HL-60/S4 treated with retinoic acid at 250 ng/mL for 4 days and 3 days (cell line): ENCODE measurements around the gene GPATCH2L.

Source experiments
- in situ Hi-C: fragments of 300-500 bp; cut with MboI; formaldehyde crosslinking; loops from 2 replicates; pipeline ENCODE4 v1.7.0; 2022; ENCODE audit warnings: low sequenced_read_pairs

The GPATCH2L gene

DNA sequence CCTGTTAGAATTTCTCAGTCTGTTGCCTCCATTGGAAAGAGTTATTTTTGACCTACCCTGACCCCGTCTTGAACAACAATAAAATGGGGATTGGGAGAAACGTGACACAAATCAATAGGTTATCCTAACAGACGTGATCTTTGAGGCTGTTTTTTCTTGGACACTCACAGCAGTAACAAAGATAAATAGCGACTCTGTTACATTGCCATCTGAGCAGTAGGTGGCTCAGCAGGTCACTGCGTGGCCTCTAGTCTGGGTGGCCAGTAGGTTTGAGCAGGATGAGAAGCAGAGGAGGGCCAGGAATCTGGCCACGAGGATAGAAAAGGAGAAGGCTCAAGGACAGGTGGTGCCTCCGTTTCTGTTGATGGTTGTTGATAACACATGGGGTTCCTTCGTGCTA, 101.4 kb downstream of the GPATCH2L start:
- in situ Hi-C loops = no loop called here

DNA sequence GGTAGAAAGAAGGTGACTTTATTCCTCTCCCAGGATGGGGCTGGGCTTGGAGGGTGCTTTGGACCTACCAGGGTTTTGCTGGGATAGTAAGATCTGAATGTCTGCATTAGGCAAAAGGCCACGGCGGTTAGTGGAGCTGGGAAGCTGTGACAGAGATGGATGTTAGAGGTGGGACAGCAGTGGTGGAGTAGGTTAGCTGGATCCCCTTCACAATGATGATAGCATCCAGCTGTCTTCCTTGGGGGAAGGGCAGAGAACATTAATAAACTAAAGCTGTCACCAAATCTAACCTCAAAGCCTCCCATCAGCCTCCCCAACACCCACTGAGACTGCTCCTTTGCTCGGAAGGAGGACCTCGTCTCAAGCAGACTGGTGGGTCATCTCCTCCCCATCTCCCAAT, 104.8 kb downstream of the GPATCH2L start:
- in situ Hi-C loops = no loop called here

DNA sequence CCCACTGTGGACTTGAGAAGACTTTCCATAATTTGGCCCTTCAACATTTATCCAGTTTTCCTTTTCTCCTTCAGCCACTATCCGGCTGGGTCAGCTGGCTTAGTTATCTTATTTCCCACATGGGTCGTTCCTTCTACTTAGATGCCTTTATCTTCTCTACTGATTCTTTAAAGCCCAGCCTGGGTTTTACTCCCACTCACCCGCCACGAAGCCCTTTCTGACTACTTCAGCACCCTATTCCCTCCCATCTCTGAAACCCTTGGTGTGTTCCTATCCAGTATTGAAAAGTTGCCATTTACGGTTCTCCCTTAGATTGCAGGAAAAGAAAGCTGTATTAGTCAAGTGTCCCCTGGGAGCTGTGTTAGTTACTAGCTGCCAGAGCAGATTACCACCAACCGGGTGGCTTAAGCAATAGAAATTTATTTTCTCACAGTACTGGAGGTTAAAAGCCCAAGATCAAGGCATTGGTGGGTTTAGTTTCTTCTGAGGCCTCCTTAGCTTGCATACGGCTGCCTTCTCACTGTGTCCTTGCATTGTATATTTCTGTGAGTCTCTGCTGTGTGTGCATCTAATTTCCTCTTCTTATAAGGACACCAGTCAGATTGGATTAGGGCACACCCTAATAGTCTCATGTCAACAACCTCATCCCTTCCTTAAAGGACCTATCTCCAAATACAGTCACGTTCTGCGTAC, 105.5 kb downstream of the GPATCH2L start:
- in situ Hi-C loops = no loop called here

DNA sequence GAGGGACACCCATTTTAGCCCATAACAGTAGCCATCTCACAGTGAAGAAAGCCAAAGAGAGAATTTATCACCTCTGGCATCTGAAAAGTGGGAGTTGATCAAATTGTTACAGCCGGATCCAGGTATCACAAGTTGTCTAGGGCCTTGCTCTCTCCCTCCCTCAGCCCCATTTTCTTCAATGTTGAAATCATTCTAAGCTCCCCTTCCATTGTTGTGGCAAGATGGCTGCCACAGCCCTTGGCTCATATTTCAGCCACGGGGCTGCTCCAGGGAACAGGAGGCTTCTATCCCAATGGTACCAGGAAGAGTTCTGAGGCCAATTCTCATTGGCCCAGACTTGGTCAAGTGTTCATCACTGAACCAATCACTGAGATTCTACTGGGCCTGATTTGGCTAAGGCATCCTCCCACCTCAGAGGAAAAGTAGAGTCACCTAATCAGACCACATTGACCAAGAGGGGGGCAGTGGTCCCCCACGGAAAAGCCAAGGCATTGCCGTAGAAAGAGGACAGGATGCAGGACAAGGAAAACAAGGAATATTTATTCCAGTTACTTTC, 106.2 kb downstream of the GPATCH2L start:
- in situ Hi-C loops = no loop called here

GRCh38 chr14:76259029-76259735, 107.5 kb downstream of the GPATCH2L start:
- in situ Hi-C loops = no loop called here

GRCh38 chr14:76260749-76261148, 109.0 kb downstream of the GPATCH2L start:
- in situ Hi-C loops = no loop called here

DNA sequence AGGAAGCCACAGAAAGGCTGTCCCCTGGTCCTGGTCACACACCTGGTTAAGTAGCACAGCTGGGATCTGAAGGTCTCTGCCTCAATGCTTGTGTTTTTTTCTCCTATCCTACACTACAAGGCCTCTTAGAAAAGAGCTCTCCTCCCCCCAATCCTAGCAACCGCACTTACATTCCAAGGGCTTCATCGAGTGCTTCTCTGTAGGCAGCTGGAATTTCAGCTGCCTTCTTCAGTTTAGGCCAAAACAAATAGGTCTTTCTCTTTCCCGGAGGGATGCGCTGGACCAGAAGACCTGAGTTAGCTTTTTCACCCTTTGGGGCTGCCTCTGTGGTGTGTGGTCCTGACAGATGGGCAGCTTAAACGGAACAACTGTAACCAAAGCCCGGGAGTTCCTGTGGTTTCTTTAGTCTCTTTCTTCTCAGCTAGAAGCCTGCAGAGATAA, 109.7 kb downstream of the GPATCH2L start:
- in situ Hi-C loops = no loop called here

DNA sequence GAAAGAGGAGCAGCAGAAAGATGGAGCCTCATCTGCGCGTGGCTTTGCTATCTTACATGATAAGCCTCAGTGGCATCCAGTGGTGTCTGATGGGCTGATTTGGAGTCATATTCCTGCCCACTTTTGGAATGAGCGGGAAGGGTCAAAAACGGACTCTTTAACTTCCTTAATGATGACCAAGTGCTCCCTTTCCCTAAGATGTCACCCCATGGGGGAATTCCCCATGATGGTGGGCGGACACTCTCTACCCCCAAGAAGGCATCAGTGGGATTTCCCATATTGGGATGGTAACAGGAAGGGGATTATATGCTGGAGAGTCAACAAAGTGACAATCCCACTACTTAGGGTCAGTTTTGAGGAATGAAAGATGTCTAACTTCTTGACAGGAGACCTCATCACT, 110.9 kb downstream of the GPATCH2L start:
- in situ Hi-C loops = no loop called here
